ENCODE data around the gene SCAMP4. TPM values are rescaled to one million over a fixed set of nuclear protein-coding genes. Genes with fewer than 3 reads are reported as not detected.

SCAMP4 gene
- total and polyA plus RNA-seq, 9 of the 15 experiments (the other 6 are each of a cell fraction or from before 2014, with no cell fraction given): 0.81 to 45.9 (median 12.8) TPM

DNA sequence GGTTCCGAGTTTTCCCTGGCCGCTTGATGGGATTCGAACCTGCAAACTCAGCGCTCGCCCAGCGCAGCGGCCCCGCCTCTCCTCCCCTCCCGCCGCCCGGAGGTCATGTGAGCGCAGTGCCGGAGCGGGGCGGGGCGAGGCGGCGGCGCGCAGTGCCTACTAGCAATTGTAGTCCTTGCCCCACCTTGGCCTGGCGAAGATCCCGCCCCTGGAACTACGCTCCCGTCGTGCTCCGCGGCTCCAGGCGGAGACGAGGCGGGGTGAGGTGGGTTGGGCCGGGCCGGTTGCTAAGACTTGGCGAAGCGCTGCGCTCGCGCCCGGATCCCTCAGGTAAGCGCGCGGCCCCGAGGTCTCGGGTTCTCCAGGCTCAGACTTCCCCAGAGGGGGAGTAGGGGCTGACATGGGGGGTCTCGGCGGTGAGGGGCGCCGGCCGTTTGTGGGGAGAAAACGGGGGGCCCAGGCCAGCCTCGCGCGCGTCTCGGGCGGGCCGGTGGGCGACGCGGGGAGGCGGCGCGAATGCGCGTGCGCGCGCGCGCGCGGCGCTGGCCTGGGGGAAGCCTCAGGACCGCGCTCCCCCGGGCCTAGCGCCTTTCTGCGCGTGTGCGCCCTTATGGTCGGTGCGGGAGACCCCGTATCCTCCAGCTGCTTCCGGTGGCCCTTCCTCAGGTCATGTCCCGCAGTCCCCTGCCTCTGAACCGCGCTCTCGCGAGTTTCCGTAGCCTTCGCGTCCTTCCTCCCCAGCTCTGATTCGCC is at the start of gene SCAMP4, which contains the start of gene ADAT3 (continued):
- TF ChIP-seq, protein P1, sequence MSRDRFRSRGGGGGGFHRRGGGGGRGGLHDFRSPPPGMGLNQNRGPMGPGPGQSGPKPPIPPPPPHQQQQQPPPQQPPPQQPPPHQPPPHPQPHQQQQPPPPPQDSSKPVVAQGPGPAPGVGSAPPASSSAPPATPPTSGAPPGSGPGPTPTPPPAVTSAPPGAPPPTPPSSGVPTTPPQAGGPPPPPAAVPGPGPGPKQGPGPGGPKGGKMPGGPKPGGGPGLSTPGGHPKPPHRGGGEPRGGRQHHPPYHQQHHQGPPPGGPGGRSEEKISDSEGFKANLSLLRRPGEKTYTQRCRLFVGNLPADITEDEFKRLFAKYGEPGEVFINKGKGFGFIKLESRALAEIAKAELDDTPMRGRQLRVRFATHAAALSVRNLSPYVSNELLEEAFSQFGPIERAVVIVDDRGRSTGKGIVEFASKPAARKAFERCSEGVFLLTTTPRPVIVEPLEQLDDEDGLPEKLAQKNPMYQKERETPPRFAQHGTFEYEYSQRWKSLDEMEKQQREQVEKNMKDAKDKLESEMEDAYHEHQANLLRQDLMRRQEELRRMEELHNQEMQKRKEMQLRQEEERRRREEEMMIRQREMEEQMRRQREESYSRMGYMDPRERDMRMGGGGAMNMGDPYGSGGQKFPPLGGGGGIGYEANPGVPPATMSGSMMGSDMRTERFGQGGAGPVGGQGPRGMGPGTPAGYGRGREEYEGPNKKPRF (IDR thresholded peaks at IDR 0.05; ENCODE audit: low read depth, low read length): no peak
- TF ChIP-seq CTBP1 (IDR thresholded peaks at IDR 0.05; ENCODE audit: borderline replicate concordance) (peak; percentile 92), DACH1 (IDR thresholded peaks at IDR 0.05; ENCODE audit: partially characterized antibody) (peak; percentile 96), RBM22 (IDR thresholded peaks at IDR 0.05; ENCODE audit: low read depth, low read length, poor library complexity, severe bottlenecking) (no peak), ZBTB5 (IDR thresholded peaks at IDR 0.05) (no peak), PCBP2 (IDR thresholded peaks at IDR 0.05; ENCODE audit: low read depth, low read length, poor library complexity, severe bottlenecking) (no peak), ZNF280B (CRISPR knock-in tag; IDR thresholded peaks at IDR 0.05) (no peak), TRIM24 (IDR thresholded peaks at IDR 0.05) (no peak), ZNF347 (CRISPR knock-in tag; IDR thresholded peaks at IDR 0.05; ENCODE audit: low read depth) (no peak), HDAC1 (IDR thresholded peaks at IDR 0.05) (peak in 1 of 2 experiments; percentile 88; a peak in 2 of 4 replicates), ZNF449 (CRISPR knock-in tag; IDR thresholded peaks at IDR 0.05) (no peak), BHLHE40 (IDR thresholded peaks at IDR 0.05; ENCODE audit: low read length) (peak; percentile 93), NRF1 (conservative IDR thresholded peaks at IDR 0.05 in 1 of 2, IDR thresholded peaks at IDR 0.05 in 1 of 2) (peak; percentile 91 to 94), SMARCC2 (IDR thresholded peaks at IDR 0.05; ENCODE audit: low read depth) (no peak)
- TF ChIP-seq, protein P2, sequence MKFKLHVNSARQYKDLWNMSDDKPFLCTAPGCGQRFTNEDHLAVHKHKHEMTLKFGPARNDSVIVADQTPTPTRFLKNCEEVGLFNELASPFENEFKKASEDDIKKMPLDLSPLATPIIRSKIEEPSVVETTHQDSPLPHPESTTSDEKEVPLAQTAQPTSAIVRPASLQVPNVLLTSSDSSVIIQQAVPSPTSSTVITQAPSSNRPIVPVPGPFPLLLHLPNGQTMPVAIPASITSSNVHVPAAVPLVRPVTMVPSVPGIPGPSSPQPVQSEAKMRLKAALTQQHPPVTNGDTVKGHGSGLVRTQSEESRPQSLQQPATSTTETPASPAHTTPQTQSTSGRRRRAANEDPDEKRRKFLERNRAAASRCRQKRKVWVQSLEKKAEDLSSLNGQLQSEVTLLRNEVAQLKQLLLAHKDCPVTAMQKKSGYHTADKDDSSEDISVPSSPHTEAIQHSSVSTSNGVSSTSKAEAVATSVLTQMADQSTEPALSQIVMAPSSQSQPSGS (CRISPR knock-in tag; IDR thresholded peaks at IDR 0.05): no peak

All from K562 (cell line).